ENCODE results near the gene DCAF15. TPM values are rescaled to one million over a fixed set of nuclear protein-coding genes. Genes with fewer than 3 reads are reported as not detected.

DCAF15 gene
- total RNA-seq, 4 donors from 2014 or later: 11.2 to 39.6 (median 20.1) TPM

DNA sequence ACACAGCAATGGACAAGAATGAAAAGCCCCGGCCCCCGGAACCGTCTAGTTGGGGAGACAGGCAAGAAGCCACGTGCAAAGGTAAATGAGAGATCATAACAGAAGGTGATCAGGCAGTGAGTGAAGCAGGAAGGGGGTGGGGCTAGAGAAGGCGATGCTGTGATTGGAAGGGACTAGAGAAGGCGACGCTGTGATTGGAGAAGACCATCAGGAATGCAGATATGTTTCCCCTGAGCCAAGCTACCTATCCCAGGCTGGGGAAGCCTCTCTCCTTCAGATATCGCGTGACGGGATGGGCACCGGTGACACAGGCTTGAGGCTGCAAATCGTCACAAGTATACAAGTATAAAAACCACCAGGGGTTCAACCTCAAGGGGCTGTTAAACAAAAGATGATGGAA, 21.8 kb downstream of the DCAF15 start:
- intact Hi-C loops (cut with DNase I; ENCODE audit: low total_unique reads): no loop called here
- Histone ChIP-seq H3K4me1 (no peaks in the 10 kb centered on the region), H3K36me3 (no peaks in the 10 kb centered on the region)

DNA sequence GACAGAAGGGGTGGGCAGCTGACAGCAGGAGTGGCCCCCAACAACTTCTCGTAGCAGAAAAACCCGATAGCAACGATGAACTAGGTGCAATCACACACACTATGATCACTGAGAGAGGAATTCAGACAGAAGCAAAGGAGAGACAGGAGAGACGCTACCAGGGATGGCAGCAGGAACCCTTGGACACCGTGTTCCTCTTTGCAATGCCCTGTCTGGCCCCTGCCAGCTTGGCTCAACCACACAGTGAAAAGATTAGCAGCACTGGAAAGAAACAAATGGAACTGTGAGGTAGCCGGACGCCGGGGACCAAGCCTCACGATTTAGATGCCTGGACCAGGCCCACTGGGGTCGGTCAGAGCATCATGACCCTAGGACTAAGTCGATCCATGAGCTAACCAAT, 23.6 kb downstream of the DCAF15 start:
- TF ChIP-seq, protein P1, sequence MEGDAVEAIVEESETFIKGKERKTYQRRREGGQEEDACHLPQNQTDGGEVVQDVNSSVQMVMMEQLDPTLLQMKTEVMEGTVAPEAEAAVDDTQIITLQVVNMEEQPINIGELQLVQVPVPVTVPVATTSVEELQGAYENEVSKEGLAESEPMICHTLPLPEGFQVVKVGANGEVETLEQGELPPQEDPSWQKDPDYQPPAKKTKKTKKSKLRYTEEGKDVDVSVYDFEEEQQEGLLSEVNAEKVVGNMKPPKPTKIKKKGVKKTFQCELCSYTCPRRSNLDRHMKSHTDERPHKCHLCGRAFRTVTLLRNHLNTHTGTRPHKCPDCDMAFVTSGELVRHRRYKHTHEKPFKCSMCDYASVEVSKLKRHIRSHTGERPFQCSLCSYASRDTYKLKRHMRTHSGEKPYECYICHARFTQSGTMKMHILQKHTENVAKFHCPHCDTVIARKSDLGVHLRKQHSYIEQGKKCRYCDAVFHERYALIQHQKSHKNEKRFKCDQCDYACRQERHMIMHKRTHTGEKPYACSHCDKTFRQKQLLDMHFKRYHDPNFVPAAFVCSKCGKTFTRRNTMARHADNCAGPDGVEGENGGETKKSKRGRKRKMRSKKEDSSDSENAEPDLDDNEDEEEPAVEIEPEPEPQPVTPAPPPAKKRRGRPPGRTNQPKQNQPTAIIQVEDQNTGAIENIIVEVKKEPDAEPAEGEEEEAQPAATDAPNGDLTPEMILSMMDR (IDR thresholded peaks at IDR 0.05): no peak
- no peak for TF ChIP-seq POLR2A (IDR thresholded peaks at IDR 0.05)
- Histone ChIP-seq H3K4me3 (no peak overlapping the region), H3K4me1 (peaks cover 0 to 6% of the 10 kb centered on the region in 2 donors), H3K9me3 (no peaks in the 10 kb centered on the region), H3K27me3 (no peaks in the 10 kb centered on the region), H3K36me3 (no peaks in the 10 kb centered on the region), H3K27ac (no peak overlapping the region)
- intact Hi-C loops (cut with DNase I; ENCODE audit: low total_unique reads): no loop called here
- DNase-seq: no peak

More for the DNA sequence above, 21.8 kb downstream of the DCAF15 start:
- no peak for TF ChIP-seq POLR2A (IDR thresholded peaks at IDR 0.05)
- TF ChIP-seq, protein P1 (IDR thresholded peaks at IDR 0.05): no peak
- no peak overlapping the region for H3K4me3 ChIP-seq
- H3K27ac ChIP-seq: no peak overlapping the region
- no peak for DNase-seq
- H3K27me3 ChIP-seq: no peaks in the 10 kb centered on the region
- no peaks in the 10 kb centered on the region for H3K9me3 ChIP-seq

- Histone ChIP-seq H3K9me3 (no peaks in the 10 kb centered on the region), H3K4me1 (peaks cover 0 to 6% of the 10 kb centered on the region in 2 donors), H3K4me3 (no peak overlapping the region), H3K36me3 (no peaks in the 10 kb centered on the region), H3K27ac (no peak overlapping the region), H3K27me3 (no peaks in the 10 kb centered on the region)
- TF ChIP-seq, protein P1 (IDR thresholded peaks at IDR 0.05): no peak
- TF ChIP-seq POLR2A (IDR thresholded peaks at IDR 0.05): no peak
- intact Hi-C loops (cut with DNase I; ENCODE audit: low total_unique reads): no loop called here
- DNase-seq: no peak
Observed at GRCh38 chr19:13976446-13976845, 24.1 kb downstream of the DCAF15 start.

DNA sequence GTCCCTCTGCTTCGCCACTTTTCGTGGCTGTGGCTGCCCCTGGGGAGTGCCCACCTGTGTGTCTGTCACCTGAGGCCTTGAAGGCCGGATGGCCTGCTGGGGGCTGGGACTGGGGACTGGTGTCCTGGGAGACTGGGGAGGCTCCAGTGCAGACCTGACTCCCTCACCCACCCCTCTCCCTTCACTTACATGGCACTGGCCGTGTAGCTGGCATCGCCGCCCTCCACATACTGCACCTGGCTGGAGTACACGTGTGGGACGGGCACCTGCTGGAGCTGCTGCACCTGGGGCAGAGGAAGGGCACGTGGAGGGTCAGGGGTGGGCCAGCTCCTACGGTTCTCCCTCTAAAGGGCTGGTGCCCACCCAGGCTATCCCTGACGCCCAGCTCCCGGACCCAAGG, 25.5 kb downstream of the DCAF15 start:
- H3K36me3 ChIP-seq: no peaks in the 10 kb centered on the region

More for the DNA sequence above, 25.5 kb downstream of the DCAF15 start:
- intact Hi-C loops (cut with DNase I; ENCODE audit: low total_unique reads): no loop called here
- Histone ChIP-seq H3K4me3 (no peak overlapping the region), H3K9me3 (no peaks in the 10 kb centered on the region), H3K27ac (peak overlapping the region; percentile 69 to 83), H3K4me1 (peaks cover 0 to 6% of the 10 kb centered on the region in 2 donors), H3K27me3 (no peaks in the 10 kb centered on the region)
- TF ChIP-seq, protein P1 (IDR thresholded peaks at IDR 0.05): no peak
- TF ChIP-seq POLR2A (IDR thresholded peaks at IDR 0.05): no peak
- DNase-seq: no peak

Measured in uterus (tissue), 4 donors.